GM12878 (cell line): ENCODE data around the gene ACTA2. TPM values are rescaled to one million over a fixed set of nuclear protein-coding genes. Genes with fewer than 3 reads are reported as not detected.

ENCODE experiments used
- ATAC-seq: fragments of 200-7000 bp; cut with Tn5 transposase; 3 replicates; pipeline ENCODE4 v1.9.1; 2020; ENCODE audit warnings: mild to moderate bottlenecking, moderate library complexity
- BruUV-seq: library from RNA; stranded (reverse); fragments of 400-500 nt; replicated peaks from 2 replicates; lab custom pipeline; 2021; lab: Mats Ljungman, UMichigan
- CTCF ChIA-PET: fragments of 300-600 bp; sonication (Branson Sonifier 250); formaldehyde crosslinking; extraction: SDS; loops from one replicate; lab custom pipeline; 2021; ENCODE audit warnings: inconsistent platforms; lab: Yijun Ruan, JAX
- POLR2A ChIA-PET: fragments of 350-600 bp; formaldehyde crosslinking; extraction: SDS; loops from one replicate; lab custom pipeline; 2021; ENCODE audit warnings: inconsistent platforms; lab: Charles Lee
- RAD21 ChIA-PET: fragments of 300-600 bp; sonication (Branson Sonifier 250); formaldehyde crosslinking; loops from one replicate; lab custom pipeline; 2023; ENCODE audit warnings: antibody characterized with exemption; ENCODE audit not compliant: unreplicated experiment; lab: Charles Lee
- SMC1A ChIA-PET: fragments of 300-600 bp; sonication (Branson Sonifier 250); formaldehyde crosslinking; loops from one replicate; lab custom pipeline; 2023; ENCODE audit not compliant: unreplicated experiment, uncharacterized antibody; lab: Charles Lee
- DNase-seq: peaks from one replicate; pipeline ENCODE4 v3.0.0-alpha.2; 2011; ENCODE audit warnings: low read depth, low spot score
- FAIRE-seq: peaks from 3 replicates; lab custom pipeline; 2011; peaks lifted over from hg19 to GRCh38; lab: Jason Lieb, UNC
- H2AFZ ChIP-seq: 2 replicates; pipeline ENCODE4 v1.6.0; 2011; ENCODE audit warnings: low read depth, low read length, control low read depth; ENCODE audit not compliant: control insufficient read depth
- H3K27ac ChIP-seq: 2 replicates; pipeline ENCODE4 v1.5.1; 2011; ENCODE audit warnings: control low read depth; ENCODE audit not compliant: control insufficient read depth, insufficient read depth
- H3K27me3 ChIP-seq, 2 experiments: replicated peaks in 1 of 2; 2 replicates each; pipeline versions ENCODE4 v1.6.0 to v1.6.1; 2011; ENCODE audit warnings: low read length in 1 of 2; ENCODE audit not compliant: control insufficient read depth in 2 of 2, insufficient read depth in 2 of 2
- H3K36me3 ChIP-seq, 2 experiments: 2 replicates each; pipeline ENCODE4 v1.5.1; 2011; ENCODE audit warnings: low read length in 1 of 2; ENCODE audit not compliant: control insufficient read depth in 2 of 2, insufficient read depth in 2 of 2
- H3K4me1 ChIP-seq: 2 replicates; pipeline ENCODE4 v1.6.1; 2011; ENCODE audit warnings: mild to moderate bottlenecking, low read length, moderate library complexity, mixed read lengths; ENCODE audit not compliant: control insufficient read depth, insufficient read depth
- H3K4me2 ChIP-seq: 2 replicates; pipeline ENCODE4 v1.6.0; 2011; ENCODE audit warnings: control low read depth; ENCODE audit not compliant: control insufficient read depth, insufficient read depth
- H3K4me3 ChIP-seq: fragments of 200-600 bp; sonication (generic); 2 replicates; pipeline ENCODE4 v1.5.1; 2016
- H3K79me2 ChIP-seq: 2 replicates; pipeline ENCODE4 v1.6.0; 2011; ENCODE audit warnings: low read length; ENCODE audit not compliant: control insufficient read depth, insufficient read depth
- H3K9ac ChIP-seq: 2 replicates; pipeline ENCODE4 v1.8.0; 2011; ENCODE audit warnings: low read length, control low read depth, mixed read lengths; ENCODE audit not compliant: control insufficient read depth, insufficient read depth
- H3K9me3 ChIP-seq: replicated peaks from 3 replicates; pipeline ENCODE4 v1.5.1; 2011; ENCODE audit warnings: mild to moderate bottlenecking, low read length; ENCODE audit not compliant: control insufficient read depth, insufficient read depth
- H4K20me1 ChIP-seq: 2 replicates; pipeline ENCODE4 v1.6.0; 2011; ENCODE audit not compliant: control insufficient read depth, insufficient read depth
- CBX5 ChIP-seq: sonication (generic); IDR thresholded peaks from 2 replicates; pipeline ENCODE4 v1.6.1; 2016; ENCODE audit warnings: low read depth, moderate library complexity, mild to moderate bottlenecking, inconsistent platforms
- ETV6 ChIP-seq, 2 experiments: fragments of 450-650 bp in 1 of 2; IDR thresholded peaks in 1 of 2; conservative IDR thresholded peaks in 1 of 2; 2 replicates each; pipeline ENCODE4 v1.6.1; 2014; ENCODE audit warnings: antibody characterized with exemption in 1 of 2, borderline replicate concordance in 1 of 2, low read depth in 1 of 2, mild to moderate bottlenecking in 1 of 2, moderate library complexity in 1 of 2
- FOS ChIP-seq: IDR thresholded peaks from 3 replicates; pipeline ENCODE4 v1.6.1; 2011; ENCODE audit warnings: borderline replicate concordance; ENCODE audit not compliant: insufficient read length; ENCODE audit errors: extremely low read depth
- GATAD2B ChIP-seq: fragments of 450-650 bp; conservative IDR thresholded peaks from 2 replicates; pipeline ENCODE4 v1.6.1; 2017; ENCODE audit warnings: low read depth, mild to moderate bottlenecking, moderate library complexity
- HDGF ChIP-seq: fragments of 450-650 bp; IDR thresholded peaks from 2 replicates; pipeline ENCODE4 v1.6.1; 2016; ENCODE audit warnings: antibody characterized with exemption
- MXI1 ChIP-seq: fragments of 150-350 bp; IDR thresholded peaks from 2 replicates; pipeline ENCODE4 v1.6.1; 2011; ENCODE audit warnings: low read depth, mild to moderate bottlenecking, inconsistent platforms, low read length, improper control_type of control experiment
- RAD21 ChIP-seq: IDR thresholded peaks from 2 replicates; pipeline ENCODE4 v1.6.1; 2011; ENCODE audit warnings: mild to moderate bottlenecking, low read depth, low read length, moderate library complexity; ENCODE audit not compliant: insufficient read depth
- ZNF24 ChIP-seq: fragments of 450-650 bp; IDR thresholded peaks from 2 replicates; pipeline ENCODE4 v1.6.1; 2017; ENCODE audit warnings: antibody characterized with exemption, mild to moderate bottlenecking
- WGBS: methylation state at CpG from one replicate; pipeline ENCODE4 v1.1.6; 2016; ENCODE audit warnings: low lambda C conversion rate; ENCODE audit not compliant: insufficient replicate concordance, insufficient coverage; ENCODE audit errors: missing lambda C conversion rate; 5-methylcytosine and 5-hydroxymethylcytosine counted together
- in situ Hi-C: fragments of 300-500 bp; cut with MboI; formaldehyde crosslinking; loops from 9 replicates; pipeline ENCODE4 v1.14.3; 2018; ENCODE audit warnings: mixed read lengths
- intact Hi-C: fragments of 100-400 bp; cut with micrococcal nuclease; formaldehyde crosslinking; loops from one replicate; pipeline ENCODE4 v1.14.2; 2022; ENCODE audit not compliant: unreplicated experiment
- polyA plus RNA-seq, 11 experiments: library from polyadenylated mRNA; depleted of rRNA in 4 of 11; unstranded in 6 of 11; stranded (reverse) in 5 of 11; fragments of >200 nt; fragmentation: Nextera tagmentation in 4 of 11; fragmentation: Illumina TruSeq in 1 of 11; extraction: Ambion mirVana in 4 of 11; extraction: Trizol in 1 of 11; gene quantifications; 1 replicate in 1 of 11; 2 replicates in 10 of 11; pipeline versions ENCODE4 v1.2.1 to v1.2.3, GENCODE V29; 2011 to 2016; ENCODE audit warnings: inconsistent platforms in 2 of 11, missing spikeins in 2 of 11, low read depth in 1 of 11
- total RNA-seq, 4 experiments: library from RNA; depleted of rRNA in 3 of 4; stranded (reverse); fragments of >200 nt in 3 of 4; fragmentation: Illumina TruSeq in 1 of 4; extraction: Trizol in 1 of 4; gene quantifications; 2 replicates each; pipeline versions ENCODE4 v1.2.1 to v1.2.3, GENCODE V29; 2013 to 2021
- TF ChIP-seq, protein P1 (sequence below): fragments of 450-650 bp; formaldehyde crosslinking; IDR thresholded peaks from 2 replicates; pipeline ENCODE4 v1.4.0; 2022; ENCODE audit warnings: mild to moderate bottlenecking, moderate library complexity
- TF ChIP-seq, protein P2 (sequence below): fragments of 450-650 bp; IDR thresholded peaks from 2 replicates; pipeline ENCODE4 v1.6.1; 2017; ENCODE audit warnings: mild to moderate bottlenecking, low read depth, inconsistent platforms; ENCODE audit not compliant: poor library complexity, severe bottlenecking
- TF ChIP-seq, protein P3 (sequence below): IDR thresholded peaks from 2 replicates; pipeline ENCODE4 v1.6.1; 2011; ENCODE audit warnings: low read depth, mild to moderate bottlenecking, low read length, moderate library complexity, borderline replicate concordance; ENCODE audit errors: extremely low read depth

ACTA2 gene
- total and polyA plus RNA-seq, 10 of the 15 experiments (the other 5 are each of a cell fraction or from before 2014, with no cell fraction given), result 7.4 to 78.2 (median 32.4) TPM

DNA sequence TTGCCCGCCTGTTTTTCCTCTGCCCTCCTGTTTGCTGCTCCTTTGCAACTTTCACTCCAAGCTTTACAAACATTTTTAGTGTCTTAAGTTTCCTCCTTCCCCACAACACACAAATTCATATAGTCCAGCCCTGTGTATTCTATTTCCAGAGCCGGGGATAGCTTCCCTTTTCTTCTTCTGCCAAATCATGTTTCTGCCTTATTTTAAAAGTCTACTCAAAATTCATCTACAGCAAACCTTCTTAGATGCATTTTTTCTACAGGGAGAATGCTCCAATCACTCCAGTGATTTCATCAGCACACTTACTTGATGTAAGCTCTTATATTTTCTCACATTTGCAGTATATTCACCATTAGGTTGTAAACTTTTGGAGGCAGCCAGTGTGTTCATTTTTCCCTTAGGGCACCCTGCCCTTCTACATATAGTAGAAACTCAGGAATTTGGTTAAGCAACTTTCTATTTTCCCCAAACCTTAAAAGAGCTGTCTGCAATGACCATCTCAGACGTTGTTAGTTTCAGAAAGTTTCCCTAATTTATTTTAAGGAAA lies 12.4 kb upstream of the ACTA2 start:
- no TSS peak for BruUV-seq
- no peak for FAIRE-seq
- CTCF ChIA-PET, result interaction anchor here (0.8 to 1.4 kb wide), 4 partner anchors 22 to 252 kb away, joined by 3 to 4 read pairs (median 3); no protein-coding TSS in a partner anchor

DNA sequence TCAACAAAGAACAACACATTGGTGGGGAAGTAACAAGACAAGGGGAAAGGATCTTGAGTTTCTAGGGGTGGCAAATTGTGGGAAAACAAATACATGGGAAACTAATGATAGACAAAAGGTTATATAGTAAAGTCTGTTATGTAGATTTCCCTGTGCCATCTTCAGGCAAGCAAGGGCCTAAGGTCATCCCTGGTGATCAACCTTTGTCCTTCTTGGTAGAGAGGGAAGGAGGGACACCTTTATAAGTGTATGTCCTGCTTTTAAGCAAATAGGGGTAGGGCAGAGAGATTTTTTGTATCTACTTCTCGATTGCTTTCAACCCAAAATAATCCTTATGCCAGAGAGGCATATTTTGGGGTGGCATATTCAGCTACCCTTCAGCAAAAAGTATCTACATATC lies 11.8 kb upstream of the ACTA2 start:
- FAIRE-seq, result no peak
- no peaks in the 10 kb centered on the region for H3K36me3 ChIP-seq
- CTCF ChIA-PET, result interaction anchor here (0.9 to 1.4 kb wide), 3 partner anchors 23 to 65 kb away, joined by 3 read pairs; no protein-coding TSS in a partner anchor
- no peaks in the 10 kb centered on the region for H3K27me3 ChIP-seq
- intact Hi-C loops (no loop called here), in situ Hi-C loops (no loop called here)
- no peaks in the 10 kb centered on the region for H3K9me3 ChIP-seq
- SMC1A ChIA-PET, result interaction anchor here (1.0 to 1.6 kb wide), 3 partner anchors 12 to 32 kb away, joined by 3 to 5 read pairs (median 5); no protein-coding TSS in a partner anchor
- no peak overlapping the region for H2AFZ ChIP-seq
- POLR2A ChIA-PET, result no interaction called here
- no peaks in the 10 kb centered on the region for H3K79me2 ChIP-seq
- 100% methylated on average over 1 of the region's 1 CpG for WGBS
- no peak overlapping the region for H3K4me2 ChIP-seq
- RAD21 ChIA-PET, result no interaction called here
- H3K4me1 ChIP-seq, result no peaks in the 10 kb centered on the region
- no peak for ATAC-seq
- no peaks in the 10 kb centered on the region for H4K20me1 ChIP-seq
- H3K4me3 ChIP-seq, result no peak overlapping the region
- H3K9ac ChIP-seq, result no peak overlapping the region
- no TSS peak for BruUV-seq
- H3K27ac ChIP-seq, result no peak overlapping the region
- no peak for DNase-seq
- TF ChIP-seq MXI1 (no peak), CBX5 (no peak), FOS (no peak), ZNF24 (no peak), RAD21 (no peak), HDGF (no peak), GATAD2B (no peak)
- TF ChIP-seq, protein P1, sequence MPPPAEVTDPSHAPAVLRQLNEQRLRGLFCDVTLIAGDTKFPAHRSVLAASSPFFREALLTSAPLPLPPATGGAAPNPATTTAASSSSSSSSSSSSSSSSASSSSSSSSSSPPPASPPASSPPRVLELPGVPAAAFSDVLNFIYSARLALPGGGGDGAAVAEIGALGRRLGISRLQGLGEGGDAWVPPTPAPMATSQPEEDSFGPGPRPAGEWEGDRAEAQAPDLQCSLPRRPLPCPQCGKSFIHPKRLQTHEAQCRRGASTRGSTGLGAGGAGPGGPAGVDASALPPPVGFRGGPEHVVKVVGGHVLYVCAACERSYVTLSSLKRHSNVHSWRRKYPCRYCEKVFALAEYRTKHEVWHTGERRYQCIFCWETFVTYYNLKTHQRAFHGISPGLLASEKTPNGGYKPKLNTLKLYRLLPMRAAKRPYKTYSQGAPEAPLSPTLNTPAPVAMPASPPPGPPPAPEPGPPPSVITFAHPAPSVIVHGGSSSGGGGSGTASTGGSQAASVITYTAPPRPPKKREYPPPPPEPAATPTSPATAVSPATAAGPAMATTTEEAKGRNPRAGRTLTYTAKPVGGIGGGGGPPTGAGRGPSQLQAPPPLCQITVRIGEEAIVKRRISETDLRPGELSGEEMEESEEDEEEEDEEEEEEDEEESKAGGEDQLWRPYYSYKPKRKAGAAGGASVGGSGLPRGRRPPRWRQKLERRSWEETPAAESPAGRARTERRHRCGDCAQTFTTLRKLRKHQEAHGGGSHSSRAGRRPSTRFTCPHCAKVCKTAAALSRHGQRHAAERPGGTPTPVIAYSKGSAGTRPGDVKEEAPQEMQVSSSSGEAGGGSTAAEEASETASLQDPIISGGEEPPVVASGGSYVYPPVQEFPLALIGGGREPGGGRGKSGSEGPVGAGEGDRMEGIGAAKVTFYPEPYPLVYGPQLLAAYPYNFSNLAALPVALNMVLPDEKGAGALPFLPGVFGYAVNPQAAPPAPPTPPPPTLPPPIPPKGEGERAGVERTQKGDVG (CRISPR knock-in tag), result no peak
- TF ChIP-seq, protein P2, sequence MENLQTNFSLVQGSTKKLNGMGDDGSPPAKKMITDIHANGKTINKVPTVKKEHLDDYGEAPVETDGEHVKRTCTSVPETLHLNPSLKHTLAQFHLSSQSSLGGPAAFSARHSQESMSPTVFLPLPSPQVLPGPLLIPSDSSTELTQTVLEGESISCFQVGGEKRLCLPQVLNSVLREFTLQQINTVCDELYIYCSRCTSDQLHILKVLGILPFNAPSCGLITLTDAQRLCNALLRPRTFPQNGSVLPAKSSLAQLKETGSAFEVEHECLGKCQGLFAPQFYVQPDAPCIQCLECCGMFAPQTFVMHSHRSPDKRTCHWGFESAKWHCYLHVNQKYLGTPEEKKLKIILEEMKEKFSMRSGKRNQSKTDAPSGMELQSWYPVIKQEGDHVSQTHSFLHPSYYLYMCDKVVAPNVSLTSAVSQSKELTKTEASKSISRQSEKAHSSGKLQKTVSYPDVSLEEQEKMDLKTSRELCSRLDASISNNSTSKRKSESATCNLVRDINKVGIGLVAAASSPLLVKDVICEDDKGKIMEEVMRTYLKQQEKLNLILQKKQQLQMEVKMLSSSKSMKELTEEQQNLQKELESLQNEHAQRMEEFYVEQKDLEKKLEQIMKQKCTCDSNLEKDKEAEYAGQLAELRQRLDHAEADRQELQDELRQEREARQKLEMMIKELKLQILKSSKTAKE, result no peak

More for the DNA sequence above, 12.4 kb upstream of the ACTA2 start:
- intact Hi-C loops (no loop called here), in situ Hi-C loops (no loop called here)
- ATAC-seq (no peak), DNase-seq (no peak)
- no peaks in the 10 kb centered on the region for H3K27me3 ChIP-seq
- no peaks in the 10 kb centered on the region for H3K4me1 ChIP-seq
- H3K4me3 ChIP-seq, result no peak overlapping the region
- ChIA-PET SMC1A (interaction anchor here (1.0 to 1.6 kb wide), 2 partner anchors 21 to 32 kb away, joined by 3 to 5 read pairs; no protein-coding TSS in a partner anchor), RAD21 (no interaction called here), POLR2A (no interaction called here)
- no peaks in the 10 kb centered on the region for H3K79me2 ChIP-seq
- no peak overlapping the region for H2AFZ ChIP-seq
- H3K4me2 ChIP-seq, result no peak overlapping the region
- H3K9ac ChIP-seq, result no peak overlapping the region
- H3K36me3 ChIP-seq, result no peaks in the 10 kb centered on the region
- H4K20me1 ChIP-seq, result no peaks in the 10 kb centered on the region
- no peaks in the 10 kb centered on the region for H3K9me3 ChIP-seq
- TF ChIP-seq, protein P3, sequence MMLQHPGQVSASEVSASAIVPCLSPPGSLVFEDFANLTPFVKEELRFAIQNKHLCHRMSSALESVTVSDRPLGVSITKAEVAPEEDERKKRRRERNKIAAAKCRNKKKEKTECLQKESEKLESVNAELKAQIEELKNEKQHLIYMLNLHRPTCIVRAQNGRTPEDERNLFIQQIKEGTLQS, result no peak
- TF ChIP-seq ETV6 (conservative IDR thresholded peaks at IDR 0.05 in 1 of 2, IDR thresholded peaks at IDR 0.05 in 1 of 2; ENCODE audit: borderline replicate concordance in 1 of 2, low read depth in 1 of 2), result no peak
- 81% methylated on average over 3 of the region's 3 CpGs for WGBS
- no peak overlapping the region for H3K27ac ChIP-seq
